ENCODE measurements around the gene PRORP. TPM values are rescaled to one million over a fixed set of nuclear protein-coding genes. Genes with fewer than 3 reads are reported as not detected.

The PRORP gene
- total and polyA plus RNA-seq, 2 donors from 2014 or later: 25.1 to 35.6 TPM

GRCh38 chr14:35124127-35124526 lies 1.8 kb downstream of the PRORP start:
- peaks cover 0 to 9% (median 4%) of the 10 kb centered on the region in 3 donors for H3K4me1 ChIP-seq (ENCODE audit: control insufficient read depth in 2 of 3, insufficient read depth in 2 of 3, low read depth in 1 of 3, low read length in 3 of 3)

GRCh38 chr14:35133542-35134328 lies 11.4 kb downstream of the PRORP start:
- no peak overlapping the region for H3K9ac ChIP-seq (ENCODE audit: low read length in 3 of 3)
- FAIRE-seq: no peak
- H3K36me3 ChIP-seq (ENCODE audit: control insufficient read depth in 2 of 3, insufficient read depth in 3 of 3, low read length in 3 of 3): no peaks in the 10 kb centered on the region
- H3K27ac ChIP-seq (ENCODE audit: low read depth in 2 of 2, low read length in 2 of 2): no peak overlapping the region
- no peaks in the 10 kb centered on the region for H3K9me3 ChIP-seq (ENCODE audit: control insufficient read depth in 2 of 3, insufficient read depth in 1 of 3, low read length in 3 of 3)
- DNase-seq: no peak
- no peak for TF ChIP-seq CTCF (IDR thresholded peaks at IDR 0.05; ENCODE audit: borderline replicate concordance, extremely low read depth, insufficient read depth)
- no peak overlapping the region for H3K4me3 ChIP-seq (ENCODE audit: low read length in 3 of 3)
- no peaks in the 10 kb centered on the region for H3K4me1 ChIP-seq (ENCODE audit: control insufficient read depth in 2 of 3, insufficient read depth in 2 of 3, low read depth in 1 of 3, low read length in 3 of 3)
- no peaks in the 10 kb centered on the region for H3K27me3 ChIP-seq (ENCODE audit: control insufficient read depth, insufficient read depth, low read length)
- intact Hi-C loops (cut with DNase I): no loop called here

More at GRCh38 chr14:35124127-35124526, 1.8 kb downstream of the PRORP start:
- no peak overlapping the region for H3K9ac ChIP-seq (ENCODE audit: low read length in 3 of 3)
- no peak overlapping the region for H3K4me3 ChIP-seq (ENCODE audit: low read length in 3 of 3)
- no peaks in the 10 kb centered on the region for H3K36me3 ChIP-seq (ENCODE audit: control insufficient read depth in 2 of 3, insufficient read depth in 3 of 3, low read length in 3 of 3)
- H3K9me3 ChIP-seq (ENCODE audit: control insufficient read depth in 2 of 3, insufficient read depth in 1 of 3, low read length in 3 of 3): no peaks in the 10 kb centered on the region
- DNase-seq: no peak
- H3K27ac ChIP-seq (ENCODE audit: low read depth in 2 of 2, low read length in 2 of 2): no peak overlapping the region
- intact Hi-C loops (cut with DNase I): no loop called here
- no peak for TF ChIP-seq CTCF (IDR thresholded peaks at IDR 0.05; ENCODE audit: borderline replicate concordance, extremely low read depth, insufficient read depth)
- FAIRE-seq: no peak
- no peaks in the 10 kb centered on the region for H3K27me3 ChIP-seq (ENCODE audit: control insufficient read depth, insufficient read depth, low read length)

- FAIRE-seq: no peak
- Histone ChIP-seq H3K4me3 (ENCODE audit: low read length in 3 of 3) (no peak overlapping the region), H3K27ac (ENCODE audit: low read depth in 2 of 2, low read length in 2 of 2) (no peak overlapping the region), H3K27me3 (ENCODE audit: control insufficient read depth, insufficient read depth, low read length) (no peaks in the 10 kb centered on the region), H3K9ac (ENCODE audit: low read length in 3 of 3) (no peak overlapping the region), H3K4me1 (ENCODE audit: control insufficient read depth in 2 of 3, insufficient read depth in 2 of 3, low read depth in 1 of 3, low read length in 3 of 3) (no peaks in the 10 kb centered on the region), H3K36me3 (ENCODE audit: control insufficient read depth in 2 of 3, insufficient read depth in 3 of 3, low read length in 3 of 3) (no peaks in the 10 kb centered on the region), H3K9me3 (ENCODE audit: control insufficient read depth in 2 of 3, insufficient read depth in 1 of 3, low read length in 3 of 3) (no peaks in the 10 kb centered on the region)
- DNase-seq: no peak
- no peak for TF ChIP-seq CTCF (IDR thresholded peaks at IDR 0.05; ENCODE audit: borderline replicate concordance, extremely low read depth, insufficient read depth)
- intact Hi-C loops (cut with DNase I): no loop called here
Observed at GRCh38 chr14:35134329-35135123, 12.2 kb downstream of the PRORP start.
